ENCODE results near the gene AHSA1.

Gene AHSA1

DNA sequence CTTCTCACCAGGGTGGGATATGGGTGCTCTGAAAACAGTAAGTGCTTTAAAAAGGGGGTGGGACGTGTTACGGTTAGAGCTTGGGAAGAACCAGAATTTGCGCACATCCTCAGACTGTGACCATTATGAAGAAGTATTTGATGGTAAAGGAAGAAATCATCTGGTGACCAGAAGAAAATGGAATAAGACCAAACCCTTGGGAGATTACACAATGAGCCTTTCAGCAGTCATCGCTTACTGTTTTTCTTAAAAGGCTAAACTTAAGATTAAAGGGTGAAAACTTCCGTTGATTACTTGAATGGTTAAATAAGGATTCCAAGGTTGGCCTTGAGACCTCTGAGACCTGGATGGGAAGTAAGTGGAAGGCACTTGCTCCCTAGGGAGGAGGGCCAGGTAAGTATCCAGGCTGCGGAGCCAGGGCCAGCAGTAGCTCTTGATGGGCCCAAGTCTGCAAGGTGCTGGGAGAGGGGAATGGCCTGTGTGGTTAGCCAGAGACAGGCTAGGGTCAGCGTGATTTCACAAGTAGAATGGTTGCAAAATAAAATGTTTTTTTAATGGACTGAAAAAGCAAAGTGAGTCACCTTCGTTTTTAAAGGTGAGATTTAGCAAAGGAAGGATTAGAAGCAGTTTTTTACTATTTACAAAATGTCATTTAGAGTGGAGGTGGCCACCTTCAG lies 53.7 kb downstream of the AHSA1 start:
- DNase-seq: no peak

DNA sequence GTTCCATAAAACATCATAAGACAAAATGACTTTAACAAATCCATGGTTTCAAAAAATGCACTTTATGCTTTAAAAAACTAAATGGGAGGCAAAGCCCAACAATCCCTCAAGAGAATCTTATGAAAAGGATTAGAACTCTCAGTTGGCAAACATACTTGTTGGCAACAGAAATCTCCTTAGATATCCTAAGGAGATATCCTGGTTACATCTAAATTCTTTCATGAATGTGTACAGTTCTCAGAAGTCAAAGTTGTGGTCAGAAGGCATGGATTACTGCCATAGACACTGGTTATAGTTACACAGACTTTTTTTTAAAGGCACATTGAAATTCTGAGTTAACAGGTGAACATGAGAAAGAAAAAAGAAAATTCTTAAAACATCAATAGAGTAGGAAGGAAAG lies 58.2 kb downstream of the AHSA1 start:
- no peak for DNase-seq
